Hepatocyte (in vitro differentiated cells): Measurements from ENCODE around the gene ATP1A2. TPM values are rescaled to one million over a fixed set of nuclear protein-coding genes. Genes with fewer than 3 reads are reported as not detected.

Experiments
- DNase-seq: peaks from one replicate; pipeline ENCODE4 v3.0.0-alpha.2; 2016; ENCODE audit warnings: low spot score
- H2AFZ ChIP-seq: fragments of 200-600 bp; sonication (generic); 2 replicates; pipeline ENCODE4 v1.6.0; 2016; ENCODE audit warnings: antibody characterized with exemption, mild to moderate bottlenecking
- H3K27ac ChIP-seq: fragments of 200-600 bp; sonication (generic); 2 replicates; pipeline ENCODE4 v1.5.1; 2016; ENCODE audit warnings: mild to moderate bottlenecking
- H3K27me3 ChIP-seq: fragments of 200-600 bp; sonication (generic); 2 replicates; pipeline ENCODE4 v1.6.1; 2016
- H3K36me3 ChIP-seq: fragments of 200-600 bp; sonication (generic); replicated peaks from 2 replicates; pipeline ENCODE4 v1.5.1; 2016; ENCODE audit warnings: low read depth; ENCODE audit not compliant: insufficient read depth
- H3K4me1 ChIP-seq: fragments of 200-600 bp; sonication (generic); 2 replicates; pipeline ENCODE4 v1.5.1; 2016; ENCODE audit warnings: mild to moderate bottlenecking, moderate library complexity; ENCODE audit not compliant: insufficient read depth
- H3K4me2 ChIP-seq: fragments of 200-600 bp; sonication (generic); 2 replicates; pipeline ENCODE4 v1.6.0; 2016
- H3K4me3 ChIP-seq: fragments of 200-600 bp; sonication (generic); 2 replicates; pipeline ENCODE4 v1.5.1; 2016; ENCODE audit warnings: mild to moderate bottlenecking
- H3K79me2 ChIP-seq: fragments of 200-600 bp; sonication (generic); 2 replicates; pipeline ENCODE4 v1.6.0; 2017; ENCODE audit warnings: mild to moderate bottlenecking
- H3K9me2 ChIP-seq: fragments of 200-600 bp; sonication (generic); replicated peaks from 2 replicates; pipeline ENCODE4 v1.6.0; 2017; ENCODE audit warnings: mild to moderate bottlenecking; ENCODE audit not compliant: insufficient read depth
- H3K9me3 ChIP-seq: fragments of 200-600 bp; sonication (generic); 2 replicates; pipeline ENCODE4 v1.5.1; 2016; ENCODE audit warnings: low read depth, mild to moderate bottlenecking
- H4K20me1 ChIP-seq: fragments of 200-600 bp; sonication (generic); 2 replicates; pipeline ENCODE4 v1.6.0; 2016; ENCODE audit warnings: mild to moderate bottlenecking; ENCODE audit not compliant: insufficient read depth, poor library complexity, severe bottlenecking
- EZH2 ChIP-seq: fragments of 200-600 bp; sonication (generic); IDR thresholded peaks from 2 replicates; pipeline ENCODE4 v1.6.1; 2016; ENCODE audit warnings: antibody characterized with exemption, mild to moderate bottlenecking, borderline replicate concordance
- EZH2phosphoT487 ChIP-seq: fragments of 200-600 bp; sonication (generic); IDR thresholded peaks from one replicate; pipeline ENCODE4 v1.6.1; 2018; ENCODE audit warnings: antibody characterized with exemption, mild to moderate bottlenecking, low read depth, moderate library complexity; ENCODE audit not compliant: unreplicated experiment, severe bottlenecking
- WGBS: methylation state at CpG from one replicate; pipeline ENCODE4 v1.1.6; 2016; ENCODE audit warnings: low lambda C conversion rate; ENCODE audit errors: missing lambda C conversion rate; 5-methylcytosine and 5-hydroxymethylcytosine counted together
- polyA plus RNA-seq: library from polyadenylated mRNA; unstranded; fragments of >200 nt; fragmentation: Nextera tagmentation; extraction: Ambion mirVana; gene quantifications from 2 replicates; pipeline ENCODE4 v1.2.1, GENCODE V29; 2016
- total RNA-seq: library from RNA; depleted of rRNA; stranded (reverse); fragments of >200 nt; gene quantifications from 2 replicates; pipeline ENCODE4 v1.2.3, GENCODE V29; 2014
- TF ChIP-seq, protein P1 (sequence below): fragments of 200-600 bp; sonication (generic); IDR thresholded peaks from 2 replicates; pipeline ENCODE4 v1.5.1; 2016; ENCODE audit warnings: antibody characterized with exemption, mild to moderate bottlenecking; ENCODE audit not compliant: poor library complexity

The ATP1A2 gene
- total and polyA plus RNA-seq, 2 experiments from 2014 or later, result 1.5 to 2.9 TPM

DNA sequence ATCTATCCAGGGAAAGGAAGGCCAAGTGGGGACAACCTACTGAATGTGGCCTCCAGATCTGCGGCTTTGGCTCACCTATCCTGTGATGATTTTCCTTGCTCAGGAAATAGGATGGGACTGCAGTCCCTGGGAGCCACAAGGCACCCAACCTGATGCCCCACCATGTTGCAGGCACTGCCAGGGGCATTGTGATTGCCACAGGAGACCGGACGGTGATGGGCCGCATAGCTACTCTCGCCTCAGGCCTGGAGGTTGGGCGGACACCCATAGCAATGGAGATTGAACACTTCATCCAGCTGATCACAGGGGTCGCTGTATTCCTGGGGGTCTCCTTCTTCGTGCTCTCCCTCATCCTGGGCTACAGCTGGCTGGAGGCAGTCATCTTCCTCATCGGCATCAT is 11.8 kb downstream of the ATP1A2 start:
- Histone ChIP-seq H3K4me2 (no peak overlapping the region), H3K9me2 (no peaks in the 10 kb centered on the region), H3K27ac (peak overlapping the region; percentile 58), H3K27me3 (no peaks in the 10 kb centered on the region), H3K36me3 (no peaks in the 10 kb centered on the region), H3K4me1 (peaks cover 8% of the 10 kb centered on the region), H3K79me2 (no peaks in the 10 kb centered on the region), H3K4me3 (no peak overlapping the region), H2AFZ (no peak overlapping the region), H3K9me3 (no peaks in the 10 kb centered on the region), H4K20me1 (no peaks in the 10 kb centered on the region)
- DNase-seq, result no peak
- TF ChIP-seq EZH2 (no peak), EZH2phosphoT487 (no peak)
- TF ChIP-seq, protein P1, sequence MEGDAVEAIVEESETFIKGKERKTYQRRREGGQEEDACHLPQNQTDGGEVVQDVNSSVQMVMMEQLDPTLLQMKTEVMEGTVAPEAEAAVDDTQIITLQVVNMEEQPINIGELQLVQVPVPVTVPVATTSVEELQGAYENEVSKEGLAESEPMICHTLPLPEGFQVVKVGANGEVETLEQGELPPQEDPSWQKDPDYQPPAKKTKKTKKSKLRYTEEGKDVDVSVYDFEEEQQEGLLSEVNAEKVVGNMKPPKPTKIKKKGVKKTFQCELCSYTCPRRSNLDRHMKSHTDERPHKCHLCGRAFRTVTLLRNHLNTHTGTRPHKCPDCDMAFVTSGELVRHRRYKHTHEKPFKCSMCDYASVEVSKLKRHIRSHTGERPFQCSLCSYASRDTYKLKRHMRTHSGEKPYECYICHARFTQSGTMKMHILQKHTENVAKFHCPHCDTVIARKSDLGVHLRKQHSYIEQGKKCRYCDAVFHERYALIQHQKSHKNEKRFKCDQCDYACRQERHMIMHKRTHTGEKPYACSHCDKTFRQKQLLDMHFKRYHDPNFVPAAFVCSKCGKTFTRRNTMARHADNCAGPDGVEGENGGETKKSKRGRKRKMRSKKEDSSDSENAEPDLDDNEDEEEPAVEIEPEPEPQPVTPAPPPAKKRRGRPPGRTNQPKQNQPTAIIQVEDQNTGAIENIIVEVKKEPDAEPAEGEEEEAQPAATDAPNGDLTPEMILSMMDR, result no peak
- WGBS, result 95% methylated on average over 9 of the region's 9 CpGs

DNA sequence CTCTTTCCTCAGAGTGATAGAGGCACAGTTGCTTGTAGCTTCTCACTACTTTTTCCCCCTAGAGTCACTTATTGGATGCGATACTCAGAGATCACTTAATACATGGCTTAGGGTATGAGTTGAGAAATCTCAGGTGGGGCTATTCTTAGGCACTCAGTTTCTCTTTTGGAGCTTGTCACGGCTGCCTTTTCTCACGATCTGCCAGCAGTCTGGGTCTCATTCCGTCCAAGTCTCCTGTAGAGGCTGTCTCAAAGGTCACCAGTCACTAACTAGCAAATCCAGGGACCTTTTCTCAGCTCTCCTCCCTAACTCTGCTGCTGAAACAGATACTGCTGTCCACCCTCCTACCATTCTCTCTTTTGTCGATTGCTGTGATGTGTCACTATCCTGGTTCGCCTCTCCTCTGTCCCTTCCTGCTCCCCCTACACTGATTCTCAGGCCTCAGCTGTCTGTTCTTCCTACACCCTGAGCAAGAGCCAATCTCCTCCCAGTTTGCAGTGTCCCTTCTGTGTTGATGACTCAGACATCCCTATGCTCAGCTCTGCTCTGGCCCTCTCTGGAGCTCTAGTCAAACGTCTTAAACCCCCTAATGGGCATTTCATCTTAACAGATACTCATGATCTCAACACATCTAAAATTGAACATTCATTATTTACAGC is 12.4 kb downstream of the ATP1A2 start:
- Histone ChIP-seq H3K27ac (peak overlapping the region; percentile 58), H3K36me3 (no peaks in the 10 kb centered on the region), H3K4me1 (peaks cover 8% of the 10 kb centered on the region), H3K9me3 (no peaks in the 10 kb centered on the region), H3K79me2 (no peaks in the 10 kb centered on the region), H2AFZ (no peak overlapping the region), H3K4me3 (no peak overlapping the region), H3K4me2 (no peak overlapping the region), H4K20me1 (no peaks in the 10 kb centered on the region), H3K27me3 (no peaks in the 10 kb centered on the region), H3K9me2 (no peaks in the 10 kb centered on the region)
- TF ChIP-seq, protein P1, result no peak
- TF ChIP-seq EZH2 (no peak), EZH2phosphoT487 (no peak)
- WGBS, result 72% methylated on average over 7 of the region's 7 CpGs
- DNase-seq, result peak; percentile 66

DNA sequence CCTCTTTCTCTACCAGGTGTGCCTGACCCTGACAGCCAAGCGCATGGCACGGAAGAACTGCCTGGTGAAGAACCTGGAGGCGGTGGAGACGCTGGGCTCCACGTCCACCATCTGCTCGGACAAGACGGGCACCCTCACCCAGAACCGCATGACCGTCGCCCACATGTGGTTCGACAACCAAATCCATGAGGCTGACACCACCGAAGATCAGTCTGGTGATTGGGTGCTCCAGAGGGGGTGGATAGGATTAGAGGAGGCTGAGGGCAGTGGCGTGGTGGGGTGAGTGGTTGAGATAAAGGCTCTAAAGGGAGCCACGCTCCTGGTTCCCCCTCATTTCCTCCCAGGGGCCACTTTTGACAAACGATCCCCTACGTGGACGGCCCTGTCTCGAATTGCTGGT is 13.1 kb downstream of the ATP1A2 start:
- no peaks in the 10 kb centered on the region for H3K79me2 ChIP-seq
- H4K20me1 ChIP-seq, result no peaks in the 10 kb centered on the region
- TF ChIP-seq, protein P1, result no peak
- TF ChIP-seq EZH2phosphoT487, result no peak
- TF ChIP-seq EZH2, result no peak
- H3K9me2 ChIP-seq, result no peaks in the 10 kb centered on the region
- no peak overlapping the region for H2AFZ ChIP-seq
- no peaks in the 10 kb centered on the region for H3K36me3 ChIP-seq
- no peaks in the 10 kb centered on the region for H3K9me3 ChIP-seq
- peak overlapping the region; percentile 58 for H3K27ac ChIP-seq
- 93% methylated on average over 18 of the region's 18 CpGs for WGBS
- no peaks in the 10 kb centered on the region for H3K27me3 ChIP-seq
- no peak for DNase-seq
- no peak overlapping the region for H3K4me3 ChIP-seq
- H3K4me1 ChIP-seq, result peaks cover 8% of the 10 kb centered on the region
- H3K4me2 ChIP-seq, result no peak overlapping the region
